DOHH2 (cell line): ENCODE data around the gene CEBPZ.
"Not testable (repeated sequence)": the region's sequence is repeated elsewhere in the genome, so short reads cannot be mapped to it uniquely, and the experiment has no call there.

Experiments
- H3F3A ChIP-seq: fragments of 200-600 bp; sonication (generic), shearing (Covaris generic); 2 replicates; pipeline ENCODE4 v1.6.0; 2016; ENCODE audit warnings: antibody characterized with exemption, mild to moderate bottlenecking; ENCODE audit not compliant: control insufficient read depth, insufficient read depth
- H3K27ac ChIP-seq: fragments of 200-600 bp; sonication (generic); 2 replicates; pipeline ENCODE4 v1.5.1; 2014; ENCODE audit warnings: low read depth, mild to moderate bottlenecking, low read length, moderate library complexity
- H3K27me3 ChIP-seq: fragments of 200-600 bp; sonication (generic); 2 replicates; pipeline ENCODE4 v1.6.1; 2014; ENCODE audit warnings: mild to moderate bottlenecking, low read length, mixed read lengths; ENCODE audit not compliant: control insufficient read depth
- H3K36me3 ChIP-seq: fragments of 200-600 bp; sonication (generic); 2 replicates; pipeline ENCODE4 v1.6.1; 2014; ENCODE audit warnings: mild to moderate bottlenecking, low read length, moderate library complexity, mixed read lengths; ENCODE audit not compliant: control insufficient read depth
- H3K4me1 ChIP-seq: fragments of 200-600 bp; sonication (generic); 2 replicates; pipeline ENCODE4 v1.6.1; 2014; ENCODE audit warnings: mild to moderate bottlenecking, low read length, mixed read lengths; ENCODE audit not compliant: control insufficient read depth
- H3K4me2 ChIP-seq: fragments of 200-600 bp; sonication (generic); 2 replicates; pipeline ENCODE4 v1.6.0; 2014; ENCODE audit warnings: mild to moderate bottlenecking, low read length, moderate library complexity
- H3K4me3 ChIP-seq: fragments of 200-600 bp; sonication (generic); 2 replicates; pipeline ENCODE4 v1.5.1; 2014; ENCODE audit warnings: mild to moderate bottlenecking, low read length, mixed read lengths
- H3K79me2 ChIP-seq: fragments of 200-600 bp; sonication (generic); 2 replicates; pipeline ENCODE4 v1.6.1; 2014; ENCODE audit warnings: mild to moderate bottlenecking, low read length, mixed read lengths; ENCODE audit not compliant: control insufficient read depth
- H3K9me2 ChIP-seq: fragments of 200-600 bp; sonication (generic); replicated peaks from 2 replicates; pipeline ENCODE4 v1.6.1; 2014; ENCODE audit warnings: mild to moderate bottlenecking, low read length, mixed read lengths; ENCODE audit not compliant: control insufficient read depth
- H3K9me3 ChIP-seq: fragments of 200-600 bp; sonication (generic); 2 replicates; pipeline ENCODE4 v1.6.1; 2014; ENCODE audit warnings: antibody characterized with exemption, low read length, mixed read lengths; ENCODE audit not compliant: control insufficient read depth, insufficient read depth
- H4K20me1 ChIP-seq: fragments of 200-600 bp; sonication (generic); 2 replicates; pipeline ENCODE4 v1.6.0; 2014; ENCODE audit warnings: low read depth, mild to moderate bottlenecking, antibody characterized with exemption, low read length, moderate library complexity; ENCODE audit not compliant: control insufficient read depth, insufficient read depth
- EZH2phosphoT487 ChIP-seq: fragments of 200-600 bp; sonication (generic); IDR thresholded peaks from 2 replicates; pipeline ENCODE4 v1.6.1; 2017; ENCODE audit warnings: borderline replicate concordance, mild to moderate bottlenecking, antibody characterized with exemption, low read length, moderate library complexity, mixed read lengths
- TF ChIP-seq, protein P1 (sequence below): fragments of 200-600 bp; sonication (generic); IDR thresholded peaks from one replicate; pipeline ENCODE4 v1.5.1; 2014; ENCODE audit warnings: antibody characterized with exemption, mild to moderate bottlenecking, low read depth, low read length; ENCODE audit not compliant: poor library complexity, severe bottlenecking

CEBPZ gene

DNA sequence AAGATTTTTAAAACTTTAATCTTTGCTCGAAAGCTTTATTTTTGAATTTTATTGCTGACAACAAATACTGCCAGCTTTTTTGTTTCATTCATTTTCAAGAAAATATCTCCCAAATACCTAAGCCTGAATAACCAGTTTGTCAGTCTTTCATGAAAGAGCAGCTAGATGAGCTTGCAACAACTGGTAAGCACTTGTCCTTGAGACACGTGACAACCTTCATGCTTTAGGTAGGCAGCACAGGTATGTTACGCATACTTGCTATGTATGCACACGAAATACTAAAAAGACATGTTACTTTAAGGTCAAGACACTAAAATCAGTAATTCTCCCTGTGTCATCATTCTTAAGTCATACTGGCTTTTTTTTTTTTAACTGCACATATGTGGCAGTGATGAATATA, 12.3 kb downstream of the CEBPZ start:
- Histone ChIP-seq H3F3A (peaks cover 14% of the 10 kb centered on the region; the same call in 1 of the 2 replicates), H3K4me2 (no peak overlapping the region), H3K36me3 (peaks cover 87% of the 10 kb centered on the region)

DNA sequence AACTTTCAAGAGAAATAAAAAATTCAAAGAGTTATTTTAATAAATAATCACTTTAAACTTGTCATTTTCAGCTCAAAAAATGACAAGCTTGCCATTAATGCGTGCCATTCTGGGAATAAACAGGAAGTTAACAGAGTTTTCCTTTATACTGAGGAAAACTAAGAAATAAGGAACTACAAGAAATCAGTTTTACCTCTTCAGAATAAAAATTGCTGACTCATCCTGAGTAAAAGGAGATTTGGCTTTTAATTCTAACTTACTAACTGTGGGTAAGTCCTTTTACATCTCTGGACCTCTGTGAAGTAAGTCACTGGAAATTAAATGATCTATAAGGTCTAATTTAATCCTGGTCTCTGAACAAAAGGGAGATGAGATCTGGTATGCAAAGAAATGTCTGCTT, 16.1 kb downstream of the CEBPZ start:
- Histone ChIP-seq H3K9me2 (no peaks in the 10 kb centered on the region), H3K36me3 (peaks cover 88% of the 10 kb centered on the region), H3K4me1 (peaks cover 10% of the 10 kb centered on the region), H3K27me3 (no peaks in the 10 kb centered on the region), H3K4me2 (no peak overlapping the region), H3K27ac (no peak overlapping the region), H4K20me1 (peaks cover 3% of the 10 kb centered on the region; the same call in 1 of the 2 replicates), H3F3A (peaks cover 26% of the 10 kb centered on the region), H3K4me3 (no peak overlapping the region), H3K79me2 (peaks cover 36% of the 10 kb centered on the region), H3K9me3 (no peaks in the 10 kb centered on the region)
- TF ChIP-seq, protein P1, sequence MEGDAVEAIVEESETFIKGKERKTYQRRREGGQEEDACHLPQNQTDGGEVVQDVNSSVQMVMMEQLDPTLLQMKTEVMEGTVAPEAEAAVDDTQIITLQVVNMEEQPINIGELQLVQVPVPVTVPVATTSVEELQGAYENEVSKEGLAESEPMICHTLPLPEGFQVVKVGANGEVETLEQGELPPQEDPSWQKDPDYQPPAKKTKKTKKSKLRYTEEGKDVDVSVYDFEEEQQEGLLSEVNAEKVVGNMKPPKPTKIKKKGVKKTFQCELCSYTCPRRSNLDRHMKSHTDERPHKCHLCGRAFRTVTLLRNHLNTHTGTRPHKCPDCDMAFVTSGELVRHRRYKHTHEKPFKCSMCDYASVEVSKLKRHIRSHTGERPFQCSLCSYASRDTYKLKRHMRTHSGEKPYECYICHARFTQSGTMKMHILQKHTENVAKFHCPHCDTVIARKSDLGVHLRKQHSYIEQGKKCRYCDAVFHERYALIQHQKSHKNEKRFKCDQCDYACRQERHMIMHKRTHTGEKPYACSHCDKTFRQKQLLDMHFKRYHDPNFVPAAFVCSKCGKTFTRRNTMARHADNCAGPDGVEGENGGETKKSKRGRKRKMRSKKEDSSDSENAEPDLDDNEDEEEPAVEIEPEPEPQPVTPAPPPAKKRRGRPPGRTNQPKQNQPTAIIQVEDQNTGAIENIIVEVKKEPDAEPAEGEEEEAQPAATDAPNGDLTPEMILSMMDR = no peak
- no peak for TF ChIP-seq EZH2phosphoT487

More for the DNA sequence above, 12.3 kb downstream of the CEBPZ start:
- no peak for TF ChIP-seq EZH2phosphoT487
- TF ChIP-seq, protein P1 = no peak
- no peaks in the 10 kb centered on the region for H3K9me3 ChIP-seq
- no peak overlapping the region for H3K27ac ChIP-seq
- no peak overlapping the region for H3K4me3 ChIP-seq
- H3K27me3 ChIP-seq = no peaks in the 10 kb centered on the region
- H3K4me1 ChIP-seq = peaks cover 10% of the 10 kb centered on the region
- H4K20me1 ChIP-seq = peaks cover 9% of the 10 kb centered on the region; the same call in 1 of the 2 replicates
- H3K79me2 ChIP-seq = peaks cover 50% of the 10 kb centered on the region
- H3K9me2 ChIP-seq = no peaks in the 10 kb centered on the region

DNA sequence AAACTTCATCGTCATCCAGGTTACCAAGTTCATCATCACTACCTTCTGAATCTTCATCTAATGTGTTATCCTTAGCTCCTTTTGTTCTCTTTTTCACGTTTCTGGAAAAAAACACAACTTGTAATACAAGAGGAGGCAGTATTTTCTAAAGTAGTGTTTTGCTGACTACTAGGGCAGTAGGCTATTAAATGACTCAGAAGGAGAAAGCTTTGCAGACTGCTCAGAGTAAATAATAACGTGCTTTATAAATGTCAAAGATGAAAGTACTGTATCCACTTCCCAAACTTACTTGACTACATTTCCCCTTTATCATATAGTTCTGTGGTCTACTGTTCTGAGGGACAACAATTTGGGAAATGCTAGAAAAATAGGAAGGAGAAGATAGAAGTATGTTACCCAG, 19.5 kb downstream of the CEBPZ start:
- Histone ChIP-seq H3K4me1 (peaks cover 10% of the 10 kb centered on the region), H3K9me3 (peaks cover 3% of the 10 kb centered on the region; the same call in 1 of the 2 replicates), H3F3A (peaks cover 29% of the 10 kb centered on the region), H3K27me3 (no peaks in the 10 kb centered on the region), H3K4me3 (no peak overlapping the region), H3K36me3 (peaks cover 98% of the 10 kb centered on the region), H3K27ac (no peak overlapping the region), H3K4me2 (no peak overlapping the region), H3K9me2 (no peaks in the 10 kb centered on the region), H4K20me1 (no peaks in the 10 kb centered on the region), H3K79me2 (peaks cover 53% of the 10 kb centered on the region)
- TF ChIP-seq EZH2phosphoT487 = no peak
- TF ChIP-seq, protein P1 = no peak

DNA sequence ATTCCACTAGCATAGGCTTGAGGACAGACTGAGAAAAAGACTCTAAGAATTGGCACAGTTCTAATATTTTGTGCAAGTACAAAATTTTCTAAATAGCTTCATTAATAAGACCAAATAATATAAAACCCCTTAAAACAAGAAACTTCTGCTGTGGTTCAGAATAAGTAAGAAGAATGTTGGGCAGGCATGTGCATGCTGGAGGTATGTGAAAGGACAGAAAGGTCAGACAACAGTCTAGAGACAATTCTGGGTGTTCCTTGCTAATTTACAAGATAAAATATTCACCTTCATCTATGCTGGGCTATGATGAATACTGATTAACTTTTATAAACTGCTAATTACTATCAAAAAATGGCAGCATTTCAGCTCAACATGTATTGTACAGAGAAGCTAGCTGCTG, 20.2 kb downstream of the CEBPZ start:
- Histone ChIP-seq H4K20me1 (no peaks in the 10 kb centered on the region), H3K9me3 (peaks cover 3% of the 10 kb centered on the region; the same call in 1 of the 2 replicates), H3K4me3 (no peak overlapping the region), H3K9me2 (no peaks in the 10 kb centered on the region), H3K27me3 (no peaks in the 10 kb centered on the region), H3K4me2 (no peak overlapping the region), H3K79me2 (peaks cover 60% of the 10 kb centered on the region), H3F3A (peaks cover 29% of the 10 kb centered on the region), H3K36me3 (peaks cover 98% of the 10 kb centered on the region), H3K27ac (no peak overlapping the region), H3K4me1 (peaks cover 8% of the 10 kb centered on the region)
- TF ChIP-seq, protein P1 = no peak
- no peak for TF ChIP-seq EZH2phosphoT487

DNA sequence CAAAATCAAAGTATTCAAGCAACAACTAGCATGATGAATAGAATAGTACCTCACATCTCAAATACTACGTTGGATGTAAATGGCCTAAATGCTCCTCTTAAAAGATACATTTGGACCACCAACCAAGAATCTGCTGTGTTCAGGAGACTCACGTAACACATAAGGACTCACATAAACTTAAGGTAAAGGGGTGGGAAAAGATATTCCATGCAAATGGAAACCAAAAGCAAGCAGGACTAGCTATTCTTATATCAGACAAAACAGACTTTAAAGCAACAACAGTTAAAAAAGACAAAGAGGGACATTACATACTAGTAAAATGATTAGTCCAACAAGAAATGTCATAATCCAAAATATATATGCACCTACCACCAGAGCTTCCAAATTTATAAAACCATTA, 24.6 kb downstream of the CEBPZ start:
- not testable (repeated sequence) for H3K9me2 ChIP-seq, H3K4me1 ChIP-seq, H3K27ac ChIP-seq, H3K9me3 ChIP-seq, H3K4me3 ChIP-seq, H3K4me2 ChIP-seq, H4K20me1 ChIP-seq, H3K27me3 ChIP-seq
- Histone ChIP-seq H3F3A (peaks cover 23% of the 10 kb centered on the region), H3K79me2 (peaks cover 87% of the 10 kb centered on the region), H3K36me3 (peaks cover 98% of the 10 kb centered on the region)
